Caco-2 (cell line): ENCODE results near the gene PPP2R5E. TPM values are rescaled to one million over a fixed set of nuclear protein-coding genes. Genes with fewer than 3 reads are reported as not detected.

Experiments
- BruUV-seq: library from RNA; stranded (reverse); fragments of 400-500 nt; replicated peaks from 2 replicates; lab custom pipeline; 2021; lab: Mats Ljungman, UMichigan
- CTCF ChIA-PET: fragments of 300-600 bp; sonication (Branson Sonifier 250); formaldehyde crosslinking; loops from one replicate; lab custom pipeline; 2022; ENCODE audit warnings: antibody characterized with exemption; lab: Charles Lee
- POLR2A ChIA-PET: fragments of 300-600 bp; sonication (Branson Sonifier 250); formaldehyde crosslinking; loops from one replicate; lab custom pipeline; 2022; ENCODE audit warnings: antibody characterized with exemption; lab: Charles Lee
- DNase-seq, 2 experiments: peaks; one replicate each; pipeline versions ENCODE4 v3.0.0 to v3.0.0-alpha.2; 2020 to 2022
- H3K27me3 ChIP-seq: replicated peaks from 2 replicates; pipeline ENCODE4 v1.6.0; 2011; ENCODE audit warnings: low read length; ENCODE audit not compliant: control insufficient read depth, insufficient read depth
- H3K36me3 ChIP-seq: 2 replicates; pipeline ENCODE4 v1.5.1; 2011; ENCODE audit warnings: low read length; ENCODE audit not compliant: control insufficient read depth, insufficient read depth
- H3K4me1 ChIP-seq: fragments of 250-450 bp; sonication (Bioruptor Pico); 2 replicates; pipeline ENCODE4 v1.5.1; 2020; ENCODE audit warnings: mild to moderate bottlenecking
- H3K4me3 ChIP-seq: 2 replicates; pipeline ENCODE4 v1.5.1; 2011; ENCODE audit warnings: low read depth, mild to moderate bottlenecking, control low read depth, low read length
- H3K9me3 ChIP-seq: fragments of 250-450 bp; sonication (Bioruptor Pico); 2 replicates; pipeline ENCODE4 v1.5.1; 2020; ENCODE audit warnings: mild to moderate bottlenecking, moderate library complexity
- H3K27ac Mint-ChIP-seq: one replicate; pipeline ENCODE4 v1.8.0; 2022; ENCODE audit warnings: mixed read lengths; ENCODE audit not compliant: unreplicated experiment
- H3K27me3 Mint-ChIP-seq: one replicate; pipeline ENCODE4 v1.8.0; 2022; ENCODE audit warnings: mixed read lengths; ENCODE audit not compliant: insufficient read depth, unreplicated experiment
- H3K36me3 Mint-ChIP-seq: one replicate; pipeline ENCODE4 v1.8.0; 2022; ENCODE audit warnings: mild to moderate bottlenecking, mixed read lengths; ENCODE audit not compliant: insufficient read depth, unreplicated experiment
- H3K4me1 Mint-ChIP-seq: one replicate; pipeline ENCODE4 v1.8.0; 2022; ENCODE audit warnings: low read depth, mixed read lengths; ENCODE audit not compliant: unreplicated experiment
- H3K4me3 Mint-ChIP-seq: one replicate; pipeline ENCODE4 v1.8.0; 2022; ENCODE audit warnings: mild to moderate bottlenecking, moderate library complexity, mixed read lengths; ENCODE audit not compliant: unreplicated experiment
- H3K9me3 Mint-ChIP-seq: one replicate; pipeline ENCODE4 v1.8.0; 2022; ENCODE audit warnings: mixed read lengths; ENCODE audit not compliant: unreplicated experiment
- intact Hi-C: fragments of 100-400 bp; cut with micrococcal nuclease; formaldehyde crosslinking; loops from one replicate; pipeline ENCODE4 v1.10.0; 2022; ENCODE audit not compliant: unreplicated experiment
- total RNA-seq: library from RNA; stranded (reverse); gene quantifications from 2 replicates; pipeline ENCODE4 v1.2.3, GENCODE V29; 2022
- TF ChIP-seq, protein P1 (sequence below), 2 experiments: fragments of 200-600 bp in 1 of 2; IDR thresholded peaks; 1 replicate in 1 of 2; 2 replicates in 1 of 2; pipeline versions ENCODE4 v1.5.1 to v1.8.0; 2011 to 2022; ENCODE audit warnings: antibody characterized with exemption in 1 of 2, control low read depth in 1 of 2, inconsistent platforms in 1 of 2, low read depth in 1 of 2, low read length in 1 of 2, mild to moderate bottlenecking in 1 of 2, moderate library complexity in 1 of 2; ENCODE audit not compliant: insufficient read depth in 1 of 2, severe bottlenecking in 1 of 2, unreplicated experiment in 1 of 2

The PPP2R5E gene
- total RNA-seq, 1 experiment from 2014 or later: 58.6 TPM

DNA sequence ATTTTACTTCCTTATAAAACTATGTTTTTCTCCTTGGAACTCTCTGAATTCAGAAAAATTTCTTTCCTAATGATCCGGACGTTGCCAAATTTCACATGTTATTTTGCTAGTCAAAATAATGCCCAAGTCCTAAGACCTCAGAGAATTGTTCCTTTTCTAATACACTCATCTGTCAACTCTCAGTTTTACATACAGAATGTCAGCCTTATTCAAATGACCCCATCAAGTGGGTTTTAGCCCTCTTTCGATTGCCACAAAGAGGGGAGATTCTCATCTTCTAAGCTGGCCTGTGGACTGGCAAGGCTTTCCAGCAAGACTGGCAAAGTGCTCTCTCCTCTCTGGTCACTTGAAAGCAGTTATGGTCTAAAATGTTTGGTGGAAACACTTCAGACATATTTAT, 125.2 kb downstream of the PPP2R5E start:
- Histone ChIP-seq H3K36me3 (no peaks in the 10 kb centered on the region), H3K9me3 (no peaks in the 10 kb centered on the region), H3K4me3 (no peak overlapping the region), H3K27me3 (no peaks in the 10 kb centered on the region), H3K4me1 (no peaks in the 10 kb centered on the region)
- intact Hi-C loops: no loop called here
- TF ChIP-seq, protein P1, sequence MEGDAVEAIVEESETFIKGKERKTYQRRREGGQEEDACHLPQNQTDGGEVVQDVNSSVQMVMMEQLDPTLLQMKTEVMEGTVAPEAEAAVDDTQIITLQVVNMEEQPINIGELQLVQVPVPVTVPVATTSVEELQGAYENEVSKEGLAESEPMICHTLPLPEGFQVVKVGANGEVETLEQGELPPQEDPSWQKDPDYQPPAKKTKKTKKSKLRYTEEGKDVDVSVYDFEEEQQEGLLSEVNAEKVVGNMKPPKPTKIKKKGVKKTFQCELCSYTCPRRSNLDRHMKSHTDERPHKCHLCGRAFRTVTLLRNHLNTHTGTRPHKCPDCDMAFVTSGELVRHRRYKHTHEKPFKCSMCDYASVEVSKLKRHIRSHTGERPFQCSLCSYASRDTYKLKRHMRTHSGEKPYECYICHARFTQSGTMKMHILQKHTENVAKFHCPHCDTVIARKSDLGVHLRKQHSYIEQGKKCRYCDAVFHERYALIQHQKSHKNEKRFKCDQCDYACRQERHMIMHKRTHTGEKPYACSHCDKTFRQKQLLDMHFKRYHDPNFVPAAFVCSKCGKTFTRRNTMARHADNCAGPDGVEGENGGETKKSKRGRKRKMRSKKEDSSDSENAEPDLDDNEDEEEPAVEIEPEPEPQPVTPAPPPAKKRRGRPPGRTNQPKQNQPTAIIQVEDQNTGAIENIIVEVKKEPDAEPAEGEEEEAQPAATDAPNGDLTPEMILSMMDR (IDR thresholded peaks at IDR 0.05; ENCODE audit: insufficient read depth in 1 of 2, low read depth in 1 of 2, low read length in 1 of 2, severe bottlenecking in 1 of 2, unreplicated experiment in 1 of 2): no peak
- no peak overlapping the region for H3K27ac Mint-ChIP-seq
- H3K9me3 Mint-ChIP-seq: no peaks in the 10 kb centered on the region
- no peak overlapping the region for H3K4me3 Mint-ChIP-seq
- no peaks in the 10 kb centered on the region for H3K4me1 Mint-ChIP-seq
- no peaks in the 10 kb centered on the region for H3K27me3 Mint-ChIP-seq
- POLR2A ChIA-PET: no interaction called here
- BruUV-seq: no TSS peak
- DNase-seq: no peak
- H3K36me3 Mint-ChIP-seq: peaks cover 31% of the 10 kb centered on the region
- CTCF ChIA-PET: no interaction called here

DNA sequence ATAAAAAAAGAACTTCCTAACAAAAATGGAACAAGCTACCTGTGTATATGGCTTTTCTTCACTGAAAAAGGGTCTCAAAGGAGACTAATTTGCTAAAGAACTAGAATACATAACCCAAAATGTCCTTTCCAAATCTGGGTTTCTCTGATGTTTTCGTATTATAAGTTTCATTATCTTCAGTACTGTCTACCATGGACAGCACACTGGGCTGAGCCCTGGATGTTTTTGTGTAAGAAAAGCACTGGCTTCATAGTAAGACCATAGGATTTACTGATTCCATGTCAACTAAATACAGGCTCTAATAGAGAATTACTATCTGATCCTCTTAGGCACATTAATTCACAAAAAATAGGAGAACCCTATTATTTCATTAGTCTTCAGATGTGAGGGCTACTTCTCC, 130.2 kb downstream of the PPP2R5E start:
- ChIA-PET POLR2A (no interaction called here), CTCF (no interaction called here)
- no peaks in the 10 kb centered on the region for H3K4me1 ChIP-seq
- no peaks in the 10 kb centered on the region for H3K36me3 ChIP-seq
- TF ChIP-seq, protein P1 (IDR thresholded peaks at IDR 0.05; ENCODE audit: insufficient read depth in 1 of 2, low read depth in 1 of 2, low read length in 1 of 2, severe bottlenecking in 1 of 2, unreplicated experiment in 1 of 2): no peak
- no TSS peak for BruUV-seq
- no peaks in the 10 kb centered on the region for H3K9me3 ChIP-seq
- no peaks in the 10 kb centered on the region for H3K27me3 Mint-ChIP-seq
- H3K36me3 Mint-ChIP-seq: peaks cover 16% of the 10 kb centered on the region
- H3K4me1 Mint-ChIP-seq: no peaks in the 10 kb centered on the region
- no peak overlapping the region for H3K27ac Mint-ChIP-seq
- H3K4me3 Mint-ChIP-seq: no peak overlapping the region
- no peaks in the 10 kb centered on the region for H3K9me3 Mint-ChIP-seq
- intact Hi-C loops: no loop called here
- no peak overlapping the region for H3K4me3 ChIP-seq
- no peak for DNase-seq
- H3K27me3 ChIP-seq: no peaks in the 10 kb centered on the region

DNA sequence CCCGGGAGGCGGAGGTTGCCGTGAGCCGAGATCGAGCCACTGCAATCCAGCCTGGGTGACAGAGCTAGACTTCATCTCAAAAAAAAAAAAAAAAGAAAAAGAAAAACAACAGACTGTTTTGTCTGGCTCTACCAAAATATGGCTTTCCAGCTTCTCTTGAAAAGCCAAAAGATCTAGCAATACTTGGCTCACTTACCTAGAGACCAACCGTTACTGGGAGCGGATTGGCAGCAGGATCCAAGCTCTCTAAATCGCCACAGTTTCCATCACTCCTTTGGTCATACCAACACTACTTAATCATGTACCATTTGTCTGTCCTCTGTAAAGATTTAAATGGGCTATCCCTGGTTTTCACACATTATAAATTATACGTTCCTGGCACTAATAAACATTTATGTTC, 136.8 kb downstream of the PPP2R5E start:
- DNase-seq: no peak
- H3K9me3 Mint-ChIP-seq: no peaks in the 10 kb centered on the region
- CTCF ChIA-PET: no interaction called here
- H3K36me3 Mint-ChIP-seq: peaks cover 25% of the 10 kb centered on the region
- H3K27me3 ChIP-seq: no peaks in the 10 kb centered on the region
- H3K4me3 ChIP-seq: no peak overlapping the region
- no TSS peak for BruUV-seq
- H3K36me3 ChIP-seq: no peaks in the 10 kb centered on the region
- H3K9me3 ChIP-seq: no peaks in the 10 kb centered on the region
- TF ChIP-seq, protein P1 (IDR thresholded peaks at IDR 0.05; ENCODE audit: insufficient read depth in 1 of 2, low read depth in 1 of 2, low read length in 1 of 2, severe bottlenecking in 1 of 2, unreplicated experiment in 1 of 2): no peak
- H3K4me3 Mint-ChIP-seq: no peak overlapping the region
- POLR2A ChIA-PET: no interaction called here
- no peaks in the 10 kb centered on the region for H3K4me1 Mint-ChIP-seq
- H3K4me1 ChIP-seq: no peaks in the 10 kb centered on the region
- H3K27ac Mint-ChIP-seq: no peak overlapping the region
- intact Hi-C loops: no loop called here
- no peaks in the 10 kb centered on the region for H3K27me3 Mint-ChIP-seq
